Small intestine (tissue), 16 donors: ENCODE data around the gene GNB2. TPM values are rescaled to one million over a fixed set of nuclear protein-coding genes. Genes with fewer than 3 reads are reported as not detected.
A peak's percentile ranks its signal among the peaks of the same experiment; 100 is the strongest.

ENCODE experiments used
- DNase-seq, 2 donors: peaks; one replicate each; pipeline versions ENCODE4 v3.0.0 to v3.0.0-alpha.2; 2013
- FAIRE-seq: peaks from 2 replicates; lab custom pipeline; 2012; peaks lifted over from hg19 to GRCh38; lab: Jason Lieb, UNC
- H3K27ac ChIP-seq, 3 donors: one replicate each; pipeline ENCODE4 v1.5.1; 2013; ENCODE audit warnings: low read length in 2 of 3, mild to moderate bottlenecking in 2 of 3, control low read depth in 1 of 3, inconsistent platforms in 1 of 3, low read depth in 1 of 3, moderate library complexity in 1 of 3
- H3K27me3 ChIP-seq, 3 donors: one replicate each; pipeline ENCODE4 v1.6.1; 2013; ENCODE audit warnings: low read length in 3 of 3, inconsistent platforms in 1 of 3; ENCODE audit not compliant: control insufficient read depth in 3 of 3, insufficient read depth in 3 of 3
- H3K36me3 ChIP-seq, 3 donors: one replicate each; pipeline ENCODE4 v1.6.1; 2013; ENCODE audit warnings: low read length in 3 of 3, inconsistent platforms in 1 of 3, low read depth in 1 of 3, mild to moderate bottlenecking in 1 of 3, moderate library complexity in 1 of 3; ENCODE audit not compliant: control insufficient read depth in 3 of 3, insufficient read depth in 2 of 3
- H3K4me1 ChIP-seq, 3 donors: one replicate each; pipeline ENCODE4 v1.6.1; 2013; ENCODE audit warnings: low read length in 2 of 3, inconsistent platforms in 1 of 3, low read depth in 1 of 3, mild to moderate bottlenecking in 1 of 3, moderate library complexity in 1 of 3; ENCODE audit not compliant: control insufficient read depth in 3 of 3, insufficient read depth in 2 of 3
- H3K4me3 ChIP-seq, 3 donors: one replicate each; pipeline ENCODE4 v1.5.1; 2013; ENCODE audit warnings: low read length in 3 of 3, control low read depth in 1 of 3, inconsistent platforms in 1 of 3, low read depth in 1 of 3, mild to moderate bottlenecking in 1 of 3, moderate library complexity in 1 of 3
- H3K9me3 ChIP-seq, 2 donors: one replicate each; pipeline ENCODE4 v1.6.1; 2013; ENCODE audit warnings: low read depth in 1 of 2, low read length in 1 of 2; ENCODE audit not compliant: control insufficient read depth in 2 of 2, insufficient read depth in 1 of 2
- WGBS, 3 donors: extraction: QIAGEN DNeasy Blood & Tissue Kit; methylation state at CpG; one replicate each; pipeline ENCODE4 v1.1.7; 2013; 5-methylcytosine and 5-hydroxymethylcytosine counted together
- long read RNA-seq, 10 donors: transcript quantifications; one replicate each; lab custom pipeline, GENCODE V29; 2026
- polyA plus RNA-seq, 4 donors: library from polyadenylated mRNA; stranded (reverse) in 3 of 4; unstranded in 1 of 4; fragments of 200-250 nt in 3 of 4; fragments of 120-200 nt in 1 of 4; gene quantifications; one replicate each; pipeline versions ENCODE4 v1.2.1 to v1.2.3, GENCODE V29; 2013
- donor health status: healthy with polysubstance abuse.
- donor health status: control.
- donor health status: control.
- donor health status: Bipolar disorder and iron deficiency.
- donor health status: healthy.

GNB2 gene
- polyA plus RNA-seq: 100 to 1,000 TPM; 179 to 214 (median 186) TPM
- long read RNA-seq, donor 1, transcript GNB2-202 (9 exons, 1,524 nt): minor isoform, 7 of 136 reads
- long read RNA-seq, donor 1, transcript GNB2-201 (10 exons, 1,878 nt): major isoform, 96 of 136 reads
- long read RNA-seq, donor 1, partial matches to known transcripts: 31 of 136 reads
- long read RNA-seq, donor 1, other reads (novel, unspliced or antisense): 0 of 136 reads
- long read RNA-seq, donor 2, transcript GNB2-201 (10 exons, 1,878 nt): major isoform, 30 of 33 reads
- long read RNA-seq, donor 2, partial matches to known transcripts: 0 of 33 reads
- long read RNA-seq, donor 2, other reads (novel, unspliced or antisense): 0 of 33 reads
- long read RNA-seq, donor 3, transcript GNB2-201 (10 exons, 1,878 nt): major isoform, 21 of 32 reads
- long read RNA-seq, donor 3, partial matches to known transcripts: 8 of 32 reads
- long read RNA-seq, donor 3, other reads (novel, unspliced or antisense): 0 of 32 reads
- long read RNA-seq, donor 4, partial matches to known transcripts: 0 of 2 reads
- long read RNA-seq, donor 4, other reads (novel, unspliced or antisense): 0 of 2 reads
- long read RNA-seq, donor 5, transcript GNB2-201 (10 exons, 1,878 nt): major isoform, 14 of 30 reads
- long read RNA-seq, donor 5, partial matches to known transcripts: 16 of 30 reads
- long read RNA-seq, donor 5, other reads (novel, unspliced or antisense): 0 of 30 reads
- long read RNA-seq, donor 6, transcript GNB2-201 (10 exons, 1,878 nt): major isoform, 54 of 61 reads
- long read RNA-seq, donor 6, partial matches to known transcripts: 0 of 61 reads
- long read RNA-seq, donor 6, other reads (novel, unspliced or antisense): 5 of 61 reads
- long read RNA-seq, donor 7, transcript GNB2-201 (10 exons, 1,878 nt): major isoform, 97 of 114 reads
- long read RNA-seq, donor 7, transcript GNB2-202 (9 exons, 1,524 nt): minor isoform, 5 of 114 reads
- long read RNA-seq, donor 7, partial matches to known transcripts: 12 of 114 reads
- long read RNA-seq, donor 7, other reads (novel, unspliced or antisense): 0 of 114 reads
- long read RNA-seq, donor 8, transcript GNB2-201 (10 exons, 1,878 nt): major isoform, 11 of 13 reads
- long read RNA-seq, donor 8, partial matches to known transcripts: 0 of 13 reads
- long read RNA-seq, donor 8, other reads (novel, unspliced or antisense): 0 of 13 reads
- long read RNA-seq, donor 9, transcript GNB2-201 (10 exons, 1,878 nt): major isoform, 26 of 28 reads
- long read RNA-seq, donor 9, partial matches to known transcripts: 0 of 28 reads
- long read RNA-seq, donor 9, other reads (novel, unspliced or antisense): 0 of 28 reads
- long read RNA-seq, donor 10, transcript GNB2-202 (9 exons, 1,524 nt): minor isoform, 7 of 56 reads
- long read RNA-seq, donor 10, transcript GNB2-201 (10 exons, 1,878 nt): major isoform, 49 of 56 reads
- long read RNA-seq, donor 10, partial matches to known transcripts: 0 of 56 reads
- long read RNA-seq, donor 10, other reads (novel, unspliced or antisense): 0 of 56 reads

- DNase-seq: peak; percentile 99 to 100
- Histone ChIP-seq H3K9me3 (no peaks in the 10 kb centered on the region), H3K36me3 (peaks cover 0 to 26% (median 4%) of the 10 kb centered on the region in 3 donors), H3K27me3 (peaks cover 0 to 9% (median 0%) of the 10 kb centered on the region in 3 donors), H3K27ac (peak within 1 kb of the TSS; percentile 91 to 99 (median 93)), H3K4me3 (peak within 1 kb of the TSS; percentile 98 to 100 (median 98)), H3K4me1 (peaks cover 0 to 22% (median 0%) of the 10 kb centered on the region in 3 donors)
- FAIRE-seq: no peak
- 0 to 1% (median 0%) methylated on average over 28 to 65 of the region's 65 CpGs for WGBS, 3 donors
Measured at GRCh38 chr7:100673302-100673941, at the start of gene GNB2. TSS of gene GNB2 (plus strand) at chr7:100673740. CDS start at chr7:100676266, 2,526 bp downstream.

GRCh38 chr7:100623951-100624824 lies 49.4 kb upstream of the GNB2 start:
- FAIRE-seq (no peak), DNase-seq (no peak)
- Histone ChIP-seq H3K4me3 (no peak overlapping the region), H3K9me3 (no peaks in the 10 kb centered on the region), H3K27me3 (peaks cover 0 to 9% (median 0%) of the 10 kb centered on the region in 3 donors), H3K27ac (no peak overlapping the region), H3K36me3 (peaks cover 0 to 9% (median 0%) of the 10 kb centered on the region in 3 donors), H3K4me1 (no peaks in the 10 kb centered on the region)
- 82 to 90% (median 83%) methylated on average over 15 of the region's 15 CpGs for WGBS, 3 donors

GRCh38 chr7:100626055-100626454 lies 47.5 kb upstream of the GNB2 start:
- Histone ChIP-seq H3K9me3 (no peaks in the 10 kb centered on the region), H3K36me3 (no peaks in the 10 kb centered on the region), H3K4me3 (no peak overlapping the region), H3K4me1 (no peaks in the 10 kb centered on the region), H3K27me3 (peaks cover 0 to 9% (median 0%) of the 10 kb centered on the region in 3 donors), H3K27ac (no peak overlapping the region)
- DNase-seq: no peak
- FAIRE-seq: no peak
- WGBS, 3 donors: 10 to 18% (median 17%) methylated on average over 3 of the region's 3 CpGs

GRCh38 chr7:100626530-100627237 lies 46.9 kb upstream of the GNB2 start:
- FAIRE-seq: no peak

GRCh38 chr7:100627238-100627549 lies 46.3 kb upstream of the GNB2 start:
- FAIRE-seq (no peak), DNase-seq (no peak)
- H3K27ac ChIP-seq: no peak overlapping the region
- H3K4me1 ChIP-seq: no peaks in the 10 kb centered on the region
- 88 to 91% (median 88%) methylated on average over 21 of the region's 21 CpGs for WGBS, 3 donors
- no peak overlapping the region for H3K4me3 ChIP-seq
- H3K36me3 ChIP-seq: no peaks in the 10 kb centered on the region
- H3K9me3 ChIP-seq: no peaks in the 10 kb centered on the region
- H3K27me3 ChIP-seq: peaks cover 0 to 9% (median 0%) of the 10 kb centered on the region in 3 donors

More at GRCh38 chr7:100626530-100627237, 46.9 kb upstream of the GNB2 start:
- H3K9me3 ChIP-seq: no peaks in the 10 kb centered on the region
- peak overlapping the region in 2 of 3 donors; percentile 19 to 23 for H3K4me3 ChIP-seq
- 4 to 15% (median 7%) methylated on average over 18 to 37 of the region's 37 CpGs for WGBS, 3 donors
- peak overlapping the region in 2 of 3 donors; percentile 30 to 55 for H3K27ac ChIP-seq
- peak; percentile 82 to 84 for DNase-seq
- H3K36me3 ChIP-seq: no peaks in the 10 kb centered on the region
- no peaks in the 10 kb centered on the region for H3K4me1 ChIP-seq
- peaks cover 0 to 9% (median 0%) of the 10 kb centered on the region in 3 donors for H3K27me3 ChIP-seq

- DNase-seq: peak in 1 of 2 donors; percentile 21
- Histone ChIP-seq H3K4me1 (peaks cover 0 to 6% (median 0%) of the 10 kb centered on the region in 3 donors), H3K36me3 (no peaks in the 10 kb centered on the region), H3K27ac (no peak overlapping the region), H3K9me3 (no peaks in the 10 kb centered on the region), H3K27me3 (peaks cover 0 to 26% (median 0%) of the 10 kb centered on the region in 3 donors), H3K4me3 (no peak overlapping the region)
- WGBS, 3 donors: 72 to 80% (median 76%) methylated on average over 11 of the region's 11 CpGs
- FAIRE-seq: no peak
Measured at GRCh38 chr7:100629117-100629716, 44.3 kb upstream of the GNB2 start.
